GM21528 (cell line): ENCODE results near the gene SGCA.
A peak's percentile ranks its signal among the peaks of the same experiment; 100 is the strongest.

Experiments
- ATAC-seq: cut with Tn5 transposase; IDR thresholded peaks from one replicate; pipeline ENCODE4 v1.9.1; 2021; ENCODE audit warnings: mild to moderate bottlenecking, moderate library complexity; ENCODE audit not compliant: unreplicated experiment, low FRiP score

The SGCA gene

GRCh38 chr17:50191359-50192143, 25.7 kb downstream of the SGCA start:
- no peak for ATAC-seq

GRCh38 chr17:50192144-50192617, 26.4 kb downstream of the SGCA start:
- no peak for ATAC-seq

- no peak for ATAC-seq
Observed at GRCh38 chr17:50192618-50193291, 26.9 kb downstream of the SGCA start.

GRCh38 chr17:50194140-50194933, 28.5 kb downstream of the SGCA start:
- ATAC-seq = no peak

- no peak for ATAC-seq
Observed at GRCh38 chr17:50194934-50195865, 29.4 kb downstream of the SGCA start.

GRCh38 chr17:50196036-50196435, 30.2 kb downstream of the SGCA start:
- no peak for ATAC-seq

- no peak for ATAC-seq
Observed at GRCh38 chr17:50196826-50197225, 31.0 kb downstream of the SGCA start.

GRCh38 chr17:50198026-50198669, 32.3 kb downstream of the SGCA start:
- no peak for ATAC-seq

GRCh38 chr17:50199211-50199802, 33.5 kb downstream of the SGCA start:
- ATAC-seq = no peak

- no peak for ATAC-seq
Observed at GRCh38 chr17:50199803-50200456, 34.1 kb downstream of the SGCA start.

GRCh38 chr17:50200457-50201275, 34.9 kb downstream of the SGCA start:
- peak; percentile 58 for ATAC-seq

- no peak for ATAC-seq
Observed at GRCh38 chr17:50201276-50201854, 35.6 kb downstream of the SGCA start, which contains the start of gene COL1A1. TSS of gene COL1A1 (minus strand) at chr17:50201631. CDS start at chr17:50201513, 118 bp downstream.

- no peak for ATAC-seq
Observed at GRCh38 chr17:50203086-50203485, 37.3 kb downstream of the SGCA start.

- no peak for ATAC-seq
Observed at GRCh38 chr17:50203604-50204345, 38.0 kb downstream of the SGCA start.

GRCh38 chr17:50204431-50204830, 38.6 kb downstream of the SGCA start:
- ATAC-seq = no peak

GRCh38 chr17:50205111-50205962, 39.5 kb downstream of the SGCA start:
- ATAC-seq = no peak
